IPS DF 4.7 (cell line): Measurements from ENCODE around the gene IFT81.
"Not testable (repeated sequence)": the region's sequence is repeated elsewhere in the genome, so short reads cannot be mapped to it uniquely, and the experiment has no call there.

Experiments
- DNase-seq: peaks from one replicate; pipeline ENCODE4 v3.0.0-alpha.2; 2013; ENCODE audit warnings: low spot score; ENCODE audit errors: extremely low read depth

IFT81 gene

DNA sequence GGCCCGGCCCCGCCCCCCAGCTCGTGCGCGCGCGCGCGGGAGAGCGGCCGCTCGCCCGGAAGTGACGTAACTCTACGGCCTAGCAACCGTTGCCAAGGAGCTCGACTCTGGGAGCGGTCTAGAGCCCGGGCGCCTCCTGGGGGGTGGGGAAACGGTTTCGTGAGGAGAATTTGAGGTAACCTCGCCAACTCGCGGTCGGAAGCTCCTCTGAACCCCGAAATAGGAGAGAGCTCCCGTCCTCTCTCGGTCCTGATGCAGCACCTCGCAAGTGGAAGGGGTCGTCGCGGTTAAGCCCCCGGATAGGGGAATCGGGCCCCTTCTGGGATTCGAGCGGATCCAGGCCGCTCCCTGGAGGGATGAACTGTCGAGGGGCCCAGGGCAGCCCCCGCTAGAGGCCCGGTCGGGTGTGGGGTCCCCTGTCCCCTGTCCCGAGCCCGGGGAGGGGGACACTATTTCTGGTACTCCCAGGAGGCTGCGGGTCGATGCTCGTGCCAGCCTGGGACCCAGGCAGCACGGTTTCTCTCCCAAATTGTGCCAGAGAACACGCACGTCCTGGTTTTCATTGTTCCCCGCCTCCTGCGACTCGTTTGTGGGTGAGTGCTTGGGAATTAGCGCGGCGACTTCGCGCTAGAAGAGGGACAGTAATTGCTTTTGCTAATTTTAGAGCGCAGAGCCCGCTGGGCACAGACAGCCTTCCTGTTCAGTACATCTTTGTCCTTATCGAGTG, at the start of gene IFT81:
Gene IFT81 (plus strand): TSS at position 89 of the 727 bp plus-strand sequence. CDS start 3,024 bp downstream, outside the sequence.
- DNase-seq: peak; percentile 60

- DNase-seq: no peak
Measured at GRCh38 chr12:110075880-110076279, 48.3 kb upstream of the IFT81 start.

GRCh38 chr12:110077800-110078199, 46.4 kb upstream of the IFT81 start:
- no peak for DNase-seq

GRCh38 chr12:110079477-110080400, 44.4 kb upstream of the IFT81 start:
- no peak for DNase-seq

DNA sequence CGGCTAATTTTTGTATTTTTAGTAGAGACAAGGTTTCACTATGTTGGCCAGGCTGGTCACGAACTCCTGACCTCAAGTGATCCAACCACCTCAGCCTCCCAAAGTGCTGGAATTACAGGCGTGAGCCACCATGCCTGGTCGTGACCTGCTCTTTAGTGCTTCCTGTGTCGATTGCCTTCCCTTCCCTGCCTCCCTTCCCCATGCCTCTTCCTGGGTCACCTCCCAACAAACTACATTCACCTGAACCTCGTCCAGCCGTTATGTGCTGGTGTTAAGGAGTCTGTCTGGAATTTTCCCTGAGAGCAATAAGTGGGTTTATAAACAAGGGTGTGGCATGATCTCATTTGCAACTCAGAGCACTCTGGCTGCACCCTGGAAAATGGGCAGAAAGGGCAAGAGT, 43.7 kb upstream of the IFT81 start:
- no peak for DNase-seq

DNA sequence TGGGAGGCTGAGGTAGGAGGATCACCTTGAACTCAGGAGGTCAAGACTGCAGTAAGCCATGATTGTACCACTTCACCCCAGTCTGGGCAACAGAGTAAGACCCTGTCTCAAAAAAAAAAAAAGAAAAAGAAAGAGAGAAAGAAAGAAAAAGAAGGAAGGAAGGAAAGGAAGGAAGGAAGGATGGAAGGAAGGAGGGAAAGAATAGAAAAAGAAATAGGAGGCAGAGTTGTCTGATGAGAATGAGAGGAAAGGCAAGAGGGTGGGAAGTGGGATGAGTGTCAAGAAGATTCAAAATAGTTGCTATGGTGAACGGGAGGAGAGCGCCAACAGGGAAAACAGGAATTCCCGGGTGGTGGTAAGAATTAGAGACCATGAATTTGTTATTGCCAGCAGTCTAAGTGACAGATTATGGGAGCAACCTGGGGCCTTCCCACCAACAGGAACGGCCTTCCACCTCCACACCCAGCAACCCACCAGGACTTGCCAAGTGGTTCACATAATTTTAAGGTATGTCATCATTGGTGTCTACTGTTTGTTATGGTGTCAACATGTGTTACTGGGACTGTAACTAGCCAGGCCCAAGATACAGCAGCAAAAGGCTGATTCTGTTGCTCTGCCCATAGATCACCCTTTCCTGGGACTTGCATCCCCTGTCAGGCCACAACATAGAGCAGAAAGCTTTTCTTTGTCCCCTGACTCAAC, 39.7 kb upstream of the IFT81 start:
- no peak for DNase-seq

DNA sequence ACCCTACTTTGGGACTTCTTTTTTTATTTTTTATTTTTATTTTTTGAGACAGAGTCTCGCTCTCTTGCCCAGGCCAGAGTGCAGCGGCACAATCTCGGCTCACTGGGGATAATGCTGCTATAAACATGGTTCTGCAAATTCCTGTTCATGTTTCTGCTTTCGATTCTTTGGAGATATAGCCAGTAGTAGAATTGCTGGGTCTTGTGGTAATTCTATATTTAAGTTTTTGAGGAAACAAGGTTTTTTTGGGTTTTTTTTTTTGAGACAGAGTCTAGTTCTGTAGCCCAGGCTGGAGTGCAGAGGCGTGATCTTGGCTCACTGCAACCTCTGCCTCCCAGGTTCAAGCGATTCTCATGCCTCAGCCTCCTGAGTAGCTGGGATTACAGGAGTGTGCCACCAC, 35.9 kb upstream of the IFT81 start:
- DNase-seq: not testable (repeated sequence)

- DNase-seq: no peak
Measured at GRCh38 chr12:110088936-110089335, 35.2 kb upstream of the IFT81 start.

GRCh38 chr12:110090266-110091135, 33.7 kb upstream of the IFT81 start:
- no peak for DNase-seq

GRCh38 chr12:110091136-110091711, 32.9 kb upstream of the IFT81 start:
- no peak for DNase-seq

DNA sequence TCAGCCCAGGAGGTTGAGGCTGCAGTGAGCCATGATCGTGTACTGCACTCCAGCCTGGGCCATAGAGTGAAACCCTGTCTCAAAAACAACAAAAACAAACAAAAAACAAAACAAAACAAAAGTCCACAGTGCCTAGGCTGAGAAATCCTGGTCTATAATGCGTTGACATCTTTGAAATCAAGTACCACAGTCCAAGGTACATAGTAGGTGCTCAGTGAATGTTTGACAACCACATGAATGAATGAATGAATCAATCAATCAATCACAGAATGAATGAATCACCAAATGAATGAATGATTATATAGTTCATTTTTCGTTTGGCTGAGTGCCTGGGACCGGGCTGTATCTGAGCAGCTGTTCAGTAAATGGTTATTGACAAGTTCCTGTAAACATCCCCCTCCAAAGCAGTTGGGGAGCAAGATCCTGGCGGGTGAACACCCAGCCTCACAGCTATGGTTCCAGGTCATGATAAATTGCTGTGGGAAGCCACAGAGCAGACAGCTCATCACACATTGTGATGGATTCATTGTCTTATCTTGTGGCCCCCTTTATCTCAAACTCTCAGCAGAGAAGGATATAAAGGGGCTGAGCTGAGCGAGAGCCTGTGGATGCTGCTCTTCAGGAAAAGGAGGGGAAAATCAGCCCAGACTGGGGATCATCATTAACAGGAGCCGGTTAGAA, 30.4 kb upstream of the IFT81 start:
- DNase-seq: no peak

DNA sequence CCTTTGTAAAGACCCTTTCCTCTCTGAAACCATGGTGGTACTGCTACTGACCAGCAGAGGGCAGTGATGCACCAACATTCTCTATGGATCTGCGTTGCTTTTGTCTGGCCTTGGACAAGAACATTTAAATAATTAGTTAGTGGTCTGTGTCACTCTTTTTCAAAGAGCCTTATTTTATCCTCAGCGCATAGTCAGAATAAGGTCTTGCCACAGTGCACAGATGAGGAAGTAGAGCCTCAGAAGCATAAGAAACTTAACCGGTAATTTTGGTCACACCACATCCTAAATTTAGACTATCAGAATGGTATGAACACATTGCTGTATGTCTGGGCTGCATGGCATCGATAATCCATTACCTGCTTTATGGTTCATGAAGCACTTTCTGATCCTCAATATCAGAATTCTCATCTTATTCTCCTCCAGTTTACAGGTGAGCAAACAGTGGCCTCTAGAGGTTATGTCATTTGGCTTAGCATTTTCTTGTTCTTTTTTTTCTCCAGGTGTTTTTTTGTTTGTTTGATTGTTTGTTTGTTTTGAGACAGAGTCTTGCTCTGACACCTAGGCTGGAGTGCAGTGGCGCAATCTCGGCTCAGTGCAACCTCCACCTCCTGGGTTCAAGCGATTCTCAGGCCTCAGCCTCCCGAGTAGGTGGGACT, 23.7 kb upstream of the IFT81 start:
- DNase-seq: peak; percentile 84

GRCh38 chr12:110102255-110102654, 21.9 kb upstream of the IFT81 start:
- peak; percentile 95 for DNase-seq

- DNase-seq: no peak
Measured at GRCh38 chr12:110104188-110105094, 19.7 kb upstream of the IFT81 start.

GRCh38 chr12:110105159-110105558, 19.0 kb upstream of the IFT81 start:
- no peak for DNase-seq

- DNase-seq: no peak
Measured at GRCh38 chr12:110105986-110106385, 18.2 kb upstream of the IFT81 start.

DNA sequence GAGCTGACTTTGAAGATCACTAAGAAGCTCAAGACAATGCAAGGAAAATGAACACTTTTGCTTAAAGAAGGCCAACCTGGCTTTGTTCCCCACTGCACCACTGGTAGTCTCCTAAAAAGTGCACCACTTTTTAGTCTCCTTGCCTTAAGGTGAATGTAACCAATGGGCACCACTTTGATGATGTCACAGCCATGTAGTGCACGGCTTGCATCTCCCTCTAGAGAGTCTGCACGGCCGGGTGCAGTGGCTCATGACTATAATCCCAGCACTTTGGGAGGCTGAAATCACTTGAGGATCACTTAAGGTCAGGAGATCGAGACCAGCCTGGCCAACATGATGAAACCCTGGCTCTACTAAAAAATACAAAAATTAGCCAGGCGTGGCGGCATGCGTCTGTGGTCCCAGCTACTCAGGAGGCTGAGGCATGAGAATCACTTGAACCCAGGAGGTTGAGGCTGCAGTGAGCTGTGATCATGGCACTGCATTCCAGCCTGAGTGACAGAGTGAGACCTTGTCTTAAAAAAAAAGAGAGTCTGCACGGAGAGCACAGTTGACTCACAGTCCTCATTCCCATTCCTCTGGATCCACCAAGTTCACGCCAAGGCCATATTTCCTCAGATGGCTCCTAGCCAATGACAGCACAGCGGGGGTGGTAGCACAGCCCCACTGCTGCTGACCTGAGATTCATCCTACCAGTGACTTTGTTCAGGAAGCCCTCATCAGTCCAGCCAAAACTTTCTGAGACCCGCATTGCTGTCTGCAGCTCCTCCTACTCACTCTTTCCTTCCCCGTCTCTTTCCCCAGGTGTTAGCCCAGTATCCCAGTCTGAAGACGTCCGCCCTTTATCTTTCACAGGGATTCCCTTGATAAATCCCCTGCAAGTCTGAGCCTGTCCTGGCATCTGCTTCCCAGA, 16.5 kb upstream of the IFT81 start:
- no peak for DNase-seq
